RPMI7951 (cell line): ENCODE data around the gene MUCL1. TPM values are rescaled to one million over a fixed set of nuclear protein-coding genes. Genes with fewer than 3 reads are reported as not detected.
"Not testable (repeated sequence)": the region's sequence is repeated elsewhere in the genome, so short reads cannot be mapped to it uniquely, and the experiment has no call there.

Experiments
- DNase-seq: peaks from one replicate; pipeline ENCODE4 v3.0.0-alpha.2; 2012; ENCODE audit warnings: low read depth
- total RNA-seq: library from RNA; depleted of rRNA; stranded (reverse); fragments of >200 nt; shearing (Covaris generic); gene quantifications from 2 replicates; pipeline ENCODE4 v1.2.3, GENCODE V29; 2014; rRNA removed

Gene MUCL1
- total RNA-seq, result not detected in 2 replicates

GRCh38 chr12:54853933-54854538, at the start of gene MUCL1:
TSS of gene MUCL1 (plus strand) at chr12:54854516. CDS start at chr12:54854583, 67 bp downstream.
- peak; percentile 54 for DNase-seq

GRCh38 chr12:54821676-54822075, 32.6 kb upstream of the MUCL1 start:
- DNase-seq, result no peak

GRCh38 chr12:54824402-54824801, 29.9 kb upstream of the MUCL1 start:
- DNase-seq, result no peak

GRCh38 chr12:54829511-54829910, 24.8 kb upstream of the MUCL1 start:
- DNase-seq, result no peak

GRCh38 chr12:54830199-54830598, 24.1 kb upstream of the MUCL1 start:
- no peak for DNase-seq

- DNase-seq, result no peak
Measured at GRCh38 chr12:54831631-54832030, 22.7 kb upstream of the MUCL1 start.

GRCh38 chr12:54840244-54840865, 14.0 kb upstream of the MUCL1 start:
- DNase-seq, result no peak

- DNase-seq, result no peak
Measured at GRCh38 chr12:54857406-54857805, 3.1 kb downstream of the MUCL1 start.

- DNase-seq, result no peak
Measured at GRCh38 chr12:54858562-54858961, 4.2 kb downstream of the MUCL1 start.

- no peak for DNase-seq
Measured at GRCh38 chr12:54859502-54859901, 5.2 kb downstream of the MUCL1 start.

GRCh38 chr12:54861927-54862326, 7.6 kb downstream of the MUCL1 start:
- DNase-seq, result no peak

GRCh38 chr12:54863948-54864618, 9.8 kb downstream of the MUCL1 start:
- no peak for DNase-seq

- DNase-seq, result no peak
Measured at GRCh38 chr12:54865683-54866324, 11.5 kb downstream of the MUCL1 start.

GRCh38 chr12:54868690-54869089, 14.4 kb downstream of the MUCL1 start:
- no peak for DNase-seq

GRCh38 chr12:54870048-54870447, 15.7 kb downstream of the MUCL1 start:
- no peak for DNase-seq

GRCh38 chr12:54870617-54871016, 16.3 kb downstream of the MUCL1 start:
- no peak for DNase-seq

- DNase-seq, result no peak
Measured at GRCh38 chr12:54879150-54879549, 24.8 kb downstream of the MUCL1 start.

- no peak for DNase-seq
Measured at GRCh38 chr12:54879579-54879978, 25.3 kb downstream of the MUCL1 start.

- DNase-seq, result no peak
Measured at GRCh38 chr12:54882079-54882478, 27.8 kb downstream of the MUCL1 start.

- not testable (repeated sequence) for DNase-seq
Measured at GRCh38 chr12:54882597-54882996, 28.3 kb downstream of the MUCL1 start.

- DNase-seq, result not testable (repeated sequence)
Measured at GRCh38 chr12:54888428-54888827, 34.1 kb downstream of the MUCL1 start.

GRCh38 chr12:54890339-54890738, 36.0 kb downstream of the MUCL1 start:
- DNase-seq, result no peak
